ENCODE results near the gene PIP5K1A.

The PIP5K1A gene

GRCh38 chr1:151289991-151290708 is 91.8 kb downstream of the PIP5K1A start:
- DNase-seq (ENCODE audit: low spot score): no peak

- no peak for DNase-seq (ENCODE audit: low spot score)
These were observed 92.5 kb downstream of the PIP5K1A start for GRCh38 chr1:151290709-151291303.

GRCh38 chr1:151292207-151293030 is 94.1 kb downstream of the PIP5K1A start:
- DNase-seq (ENCODE audit: low spot score): no peak

DNA sequence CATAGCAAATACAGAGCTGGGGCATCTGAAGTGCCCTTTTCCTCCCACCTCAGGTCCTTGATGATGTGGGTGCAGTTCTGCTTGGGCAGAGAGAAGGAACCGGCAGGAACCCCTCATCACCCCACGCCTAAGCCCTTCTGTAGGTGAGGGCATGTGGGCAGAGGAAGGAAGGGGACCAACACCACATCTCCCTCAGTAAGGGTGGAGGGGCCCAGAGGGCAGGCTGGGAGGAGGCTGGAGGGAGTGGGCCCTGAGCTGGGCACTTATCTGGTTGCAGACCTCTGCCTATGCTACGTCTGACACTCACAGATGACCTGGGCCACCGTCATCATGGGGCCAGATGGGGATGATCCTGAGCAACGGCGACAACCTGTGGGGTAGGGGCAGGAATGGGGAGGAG is 94.7 kb downstream of the PIP5K1A start:
- no peak for DNase-seq (ENCODE audit: low spot score)

DNA sequence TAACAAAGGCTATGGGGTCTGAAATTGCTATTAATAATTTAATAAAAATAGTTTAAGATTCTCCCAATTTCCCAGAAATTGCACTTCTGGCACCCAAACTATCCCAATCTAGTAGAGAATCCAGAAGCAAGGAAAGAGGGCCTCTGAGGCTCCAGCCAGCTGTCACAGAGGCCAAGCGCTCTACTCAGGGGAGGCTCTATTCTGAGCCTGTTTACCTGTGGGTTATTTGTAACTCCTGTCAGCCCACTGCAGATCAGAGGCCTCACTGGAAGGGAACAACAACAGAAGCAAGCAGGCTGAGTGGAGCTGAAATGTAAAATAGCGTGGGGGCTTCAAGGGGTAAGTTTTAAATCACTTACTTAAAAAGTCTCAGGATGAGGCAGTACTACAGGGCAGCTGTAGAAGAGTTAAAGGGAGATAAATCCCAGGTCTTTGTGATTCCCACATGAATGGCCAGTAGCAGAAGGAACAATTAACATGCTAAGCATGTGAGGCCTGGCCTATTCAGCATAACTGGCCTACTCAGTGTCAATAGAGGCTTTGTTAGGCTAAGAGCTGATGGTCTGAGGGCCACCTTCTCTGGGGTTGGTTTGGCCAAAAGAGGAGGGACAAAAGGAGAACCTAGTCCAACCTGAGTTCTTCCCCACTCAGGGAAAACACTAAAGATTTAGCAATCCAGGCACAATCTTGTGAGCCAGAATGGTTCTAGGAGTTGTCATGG is 96.5 kb downstream of the PIP5K1A start:
- no peak for DNase-seq (ENCODE audit: low spot score)
